ENCODE results near the gene ANKS6. TPM values are rescaled to one million over a fixed set of nuclear protein-coding genes. Genes with fewer than 3 reads are reported as not detected.

ANKS6 gene
- total and polyA plus RNA-seq, 9 of the 15 experiments (the other 6 are each of a cell fraction or from before 2014, with no cell fraction given), result 9.9 to 74.5 (median 36.9) TPM

DNA sequence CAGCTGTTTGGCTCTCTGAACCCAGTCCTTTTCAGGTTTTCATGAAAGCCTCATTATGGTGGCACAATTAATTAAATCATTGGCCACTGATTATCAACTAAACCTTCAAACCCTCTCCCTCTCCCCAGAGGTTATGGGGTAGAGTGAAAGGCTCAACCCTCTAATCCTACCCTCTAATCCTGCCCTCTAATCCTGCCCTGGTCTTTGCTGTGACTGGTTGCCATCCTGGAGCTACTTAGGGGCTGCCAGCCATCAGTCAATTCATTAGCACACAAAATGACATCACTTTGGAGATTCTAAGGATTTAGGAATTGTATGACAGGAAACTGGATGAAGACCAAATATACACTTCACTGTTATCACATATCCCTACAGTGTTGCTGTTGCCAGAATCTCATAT lies 36.1 kb downstream of the ANKS6 start:
- FAIRE-seq (no peak), ATAC-seq (no peak), DNase-seq (ENCODE audit: extremely low read depth in 1 of 4, low spot score in 3 of 4) (no peak)
- H3K9ac ChIP-seq (ENCODE audit: insufficient read depth in 1 of 2, low read depth in 2 of 2, low read length in 2 of 2), result no peak overlapping the region
- no peaks in the 10 kb centered on the region; a peak in 2 of 5 replicates for H3K4me1 ChIP-seq (replicated peaks in 1 of 2; ENCODE audit: control insufficient read depth in 2 of 2, insufficient read depth in 2 of 2, low read length in 2 of 2)
- CTCF ChIA-PET (ENCODE audit: low intra/inter-chr PET ratio), result no interaction called here
- no peak overlapping the region for H3K27ac ChIP-seq (ENCODE audit: extremely low read depth, low read depth, low read length)
- H3K4me2 ChIP-seq (ENCODE audit: insufficient read depth, low read length), result no peak overlapping the region
- H3K9me1 ChIP-seq (ENCODE audit: control insufficient read depth, insufficient read depth, low read length), result peaks cover 5% of the 10 kb centered on the region
- no peaks in the 10 kb centered on the region for H3K27me3 ChIP-seq (ENCODE audit: control insufficient read depth in 2 of 2, insufficient read depth in 2 of 2, low read length in 2 of 2)
- no peak overlapping the region for H3K4me3 ChIP-seq
- H3K36me3 ChIP-seq (ENCODE audit: control insufficient read depth, insufficient read depth, low read length), result peaks cover 38% of the 10 kb centered on the region
- POLR2A ChIA-PET, result no interaction called here
- H3K79me2 ChIP-seq (ENCODE audit: control insufficient read depth, insufficient read depth, low read length), result no peaks in the 10 kb centered on the region
- H3K9me3 ChIP-seq (replicated peaks; ENCODE audit: control insufficient read depth, insufficient read depth, low read depth, low read length), result no peaks in the 10 kb centered on the region
- in situ Hi-C loops (cut with MboI), result no loop called here
- no peaks in the 10 kb centered on the region for H4K20me1 ChIP-seq (replicated peaks; ENCODE audit: control insufficient read depth, insufficient read depth, low read length)
- TF ChIP-seq CHD1 (IDR thresholded peaks at IDR 0.05; ENCODE audit: low read length), result no peak
- no peak for TF ChIP-seq CREB1 (IDR thresholded peaks at IDR 0.05)
- TF ChIP-seq CREB1 (CRISPR knock-in tag; IDR thresholded peaks at IDR 0.05), result no peak
- no peak for TF ChIP-seq NUFIP1 (IDR thresholded peaks at IDR 0.05; ENCODE audit: partially characterized antibody)
- no peak for TF ChIP-seq MITF (IDR thresholded peaks at IDR 0.05)
- no peak for TF ChIP-seq ZSCAN29 (IDR thresholded peaks at IDR 0.05)
- no peak for TF ChIP-seq ZNF24 (IDR thresholded peaks at IDR 0.05)
- no peak for TF ChIP-seq CEBPB (tag; IDR thresholded peaks at IDR 0.05)
- TF ChIP-seq, protein P1, sequence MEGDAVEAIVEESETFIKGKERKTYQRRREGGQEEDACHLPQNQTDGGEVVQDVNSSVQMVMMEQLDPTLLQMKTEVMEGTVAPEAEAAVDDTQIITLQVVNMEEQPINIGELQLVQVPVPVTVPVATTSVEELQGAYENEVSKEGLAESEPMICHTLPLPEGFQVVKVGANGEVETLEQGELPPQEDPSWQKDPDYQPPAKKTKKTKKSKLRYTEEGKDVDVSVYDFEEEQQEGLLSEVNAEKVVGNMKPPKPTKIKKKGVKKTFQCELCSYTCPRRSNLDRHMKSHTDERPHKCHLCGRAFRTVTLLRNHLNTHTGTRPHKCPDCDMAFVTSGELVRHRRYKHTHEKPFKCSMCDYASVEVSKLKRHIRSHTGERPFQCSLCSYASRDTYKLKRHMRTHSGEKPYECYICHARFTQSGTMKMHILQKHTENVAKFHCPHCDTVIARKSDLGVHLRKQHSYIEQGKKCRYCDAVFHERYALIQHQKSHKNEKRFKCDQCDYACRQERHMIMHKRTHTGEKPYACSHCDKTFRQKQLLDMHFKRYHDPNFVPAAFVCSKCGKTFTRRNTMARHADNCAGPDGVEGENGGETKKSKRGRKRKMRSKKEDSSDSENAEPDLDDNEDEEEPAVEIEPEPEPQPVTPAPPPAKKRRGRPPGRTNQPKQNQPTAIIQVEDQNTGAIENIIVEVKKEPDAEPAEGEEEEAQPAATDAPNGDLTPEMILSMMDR (IDR thresholded peaks at IDR 0.05 in 2 of 3, conservative IDR thresholded peaks at IDR 0.05 in 1 of 3; ENCODE audit: insufficient read depth in 2 of 3, low read depth in 1 of 3, low read length in 3 of 3), result no peak
- no peak for TF ChIP-seq ZBTB8A (IDR thresholded peaks at IDR 0.05; ENCODE audit: partially characterized antibody)
- TF ChIP-seq GABPB2 (CRISPR knock-in tag; conservative IDR thresholded peaks at IDR 0.05), result no peak
- no peak for TF ChIP-seq KLF10 (CRISPR knock-in tag; IDR thresholded peaks at IDR 0.05)
- TF ChIP-seq ZNF324 (CRISPR knock-in tag; IDR thresholded peaks at IDR 0.05), result no peak
- TF ChIP-seq COPS2 (conservative IDR thresholded peaks at IDR 0.05), result no peak
- no peak for TF ChIP-seq ZNF280B (CRISPR knock-in tag; IDR thresholded peaks at IDR 0.05)
- TF ChIP-seq MEIS2 (IDR thresholded peaks at IDR 0.05; ENCODE audit: partially characterized antibody), result no peak
- H2AFZ ChIP-seq (ENCODE audit: low read depth, low read length), result no peak overlapping the region
- BruUV-seq (replicated peaks), result no TSS peak
- intact Hi-C loops (cut with micrococcal nuclease), result no loop called here

Measured in K562 (cell line).